ENCODE measurements around the gene SIGLEC1. TPM values are rescaled to one million over a fixed set of nuclear protein-coding genes. Genes with fewer than 3 reads are reported as not detected.

Gene SIGLEC1
- total RNA-seq, 1 donor from 2014 or later: not detected

- no peak overlapping the region for H3K4me3 Mint-ChIP-seq (ENCODE audit: unreplicated experiment)
- no peaks in the 10 kb centered on the region for H3K36me3 Mint-ChIP-seq (ENCODE audit: low read depth)
- TF ChIP-seq CTCF (IDR thresholded peaks at IDR 0.05): no peak
- no peaks in the 10 kb centered on the region for H3K9me3 Mint-ChIP-seq (ENCODE audit: low read depth)
- H3K27ac Mint-ChIP-seq (ENCODE audit: unreplicated experiment): no peak overlapping the region
- peak; percentile 9 for DNase-seq (ENCODE audit: low spot score)
- H3K27me3 Mint-ChIP-seq (ENCODE audit: low read depth): peaks cover 20% of the 10 kb centered on the region
- H3K4me1 Mint-ChIP-seq (ENCODE audit: low read depth): no peaks in the 10 kb centered on the region
Observed at GRCh38 chr20:3663858-3664257, 48.5 kb downstream of the SIGLEC1 start.

DNA sequence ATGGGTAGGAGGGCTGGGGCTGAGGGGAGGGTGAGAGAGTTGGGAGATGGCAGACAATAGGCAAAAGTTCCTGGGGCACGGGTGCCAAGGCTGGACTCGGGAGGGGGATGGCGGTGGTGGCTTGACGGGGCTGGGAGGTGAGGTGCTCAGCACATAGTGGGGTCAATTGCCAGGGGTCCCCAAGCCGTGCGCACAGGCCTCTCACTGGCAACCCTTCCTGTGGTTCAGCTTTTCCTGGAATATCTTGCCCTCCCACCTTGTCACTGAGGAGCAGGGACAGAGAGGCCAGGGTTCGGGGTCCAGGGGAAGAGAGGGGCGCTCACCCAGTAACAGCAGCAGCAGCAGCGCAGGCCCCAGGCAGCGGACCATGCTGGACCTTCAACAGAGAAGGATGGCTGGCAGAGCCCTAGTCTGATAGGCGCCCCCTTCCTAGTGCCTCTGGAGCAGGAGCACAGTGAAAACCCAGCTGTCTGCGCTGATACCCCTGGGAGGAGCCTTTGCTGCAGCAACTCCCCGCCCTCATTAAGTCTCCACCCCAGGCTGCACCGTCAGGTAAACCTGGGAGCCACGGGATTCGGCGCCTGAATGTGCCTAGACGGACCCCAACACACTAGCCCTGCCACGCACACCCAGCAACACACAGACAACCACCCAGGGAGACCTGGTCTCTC lies 49.2 kb downstream of the SIGLEC1 start, which contains the start of gene GFRA4:
GFRA4 (minus strand) TSS at position 369 of the 671 bp plus-strand sequence; CDS start at position 369, 0 bp downstream.
- Mint-ChIP-seq H3K27me3 (ENCODE audit: low read depth) (peaks cover 23% of the 10 kb centered on the region), H3K9me3 (ENCODE audit: low read depth) (no peaks in the 10 kb centered on the region), H3K36me3 (ENCODE audit: low read depth) (no peaks in the 10 kb centered on the region), H3K4me1 (ENCODE audit: low read depth) (no peaks in the 10 kb centered on the region), H3K4me3 (ENCODE audit: unreplicated experiment) (no peak within 1 kb of the TSS), H3K27ac (ENCODE audit: unreplicated experiment) (no peak within 1 kb of the TSS)
- DNase-seq (ENCODE audit: low spot score): peak; percentile 82
- TF ChIP-seq CTCF (IDR thresholded peaks at IDR 0.05): no peak

Other genes with a start within 250 kb of the SIGLEC1 start
- 52.0 to 55.1 TPM (median 52.8 TPM) in 3 replicates for gene ATRN, start 241.6 kb downstream of the SIGLEC1 start, total RNA-seq
- not detected in 3 replicates for gene GFRA4, start 49.2 kb downstream of the SIGLEC1 start, total RNA-seq
- gene ADAM33, start 30.6 kb downstream of the SIGLEC1 start, total RNA-seq: 4.1 to 13.1 TPM (median 12.2 TPM) in 3 replicates
- gene HSPA12B, start 20.1 kb upstream of the SIGLEC1 start, total RNA-seq: 0.10 to 0.26 TPM in 2 of 3 replicates, not detected in the other
- gene ADISSP, start 55.2 kb upstream of the SIGLEC1 start, total RNA-seq: 23.5 to 30.4 TPM (median 26.7 TPM) in 3 replicates
- 0.12 to 0.60 TPM in 2 of 3 replicates, not detected in the other for gene SPEF1, start 68.8 kb upstream of the SIGLEC1 start, total RNA-seq
- gene CENPB, start 74.1 kb upstream of the SIGLEC1 start, total RNA-seq: 91.1 to 94.9 TPM (median 92.1 TPM) in 3 replicates
- gene CDC25B, start 83.7 kb upstream of the SIGLEC1 start, total RNA-seq: 48.7 to 60.1 TPM (median 57.8 TPM) in 3 replicates
- 17.9 to 24.5 TPM (median 20.1 TPM) in 3 replicates for gene AP5S1, start 107.9 kb upstream of the SIGLEC1 start, total RNA-seq
- 37.9 to 41.6 TPM (median 38.8 TPM) in 3 replicates for gene MAVS, start 134.2 kb upstream of the SIGLEC1 start, total RNA-seq
- gene PANK2, start 176.8 kb upstream of the SIGLEC1 start, total RNA-seq: 38.2 to 45.3 TPM (median 39.7 TPM) in 3 replicates